Limb (tissue), 2 donors: Measurements from ENCODE around the gene ATOH8.
A peak's percentile ranks its signal among the peaks of the same experiment; 100 is the strongest.
"Not testable (repeated sequence)": the region's sequence is repeated elsewhere in the genome, so short reads cannot be mapped to it uniquely, and the experiment has no call there.

Experiments used
- DNase-seq, 2 donors: peaks; one replicate each; pipeline ENCODE4 v3.0.0-alpha.2; 2016; ENCODE audit errors: extremely low spot score in 2 of 2

Gene ATOH8

GRCh38 chr2:85753525-85754312 lies at the start of gene ATOH8:
ATOH8 (plus strand) TSS chr2:85753991; CDS start chr2:85754190, 199 bp downstream.
- peak in 1 of 2 donors; percentile 82 for DNase-seq

DNA sequence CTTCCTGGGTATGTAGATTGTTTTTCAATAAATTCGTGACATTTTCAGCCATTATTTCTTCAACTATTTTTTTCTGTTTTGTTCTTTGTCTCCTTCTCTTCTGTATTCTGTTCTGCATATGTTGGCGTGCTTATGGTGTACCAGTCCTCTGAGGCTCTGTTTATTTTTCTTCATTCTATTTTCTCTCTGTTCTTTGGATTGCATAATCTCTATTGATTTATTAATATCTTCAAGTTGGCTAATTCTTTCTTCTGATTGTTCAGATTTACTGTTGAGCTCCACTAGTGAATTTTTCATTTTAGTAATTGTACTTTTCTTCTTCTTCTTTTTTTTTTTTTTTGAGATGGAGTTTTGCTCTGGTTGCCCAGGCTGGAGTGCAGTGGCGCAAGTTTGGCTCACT lies 49.8 kb upstream of the ATOH8 start:
- DNase-seq: no peak

GRCh38 chr2:85704800-85705679 lies 48.8 kb upstream of the ATOH8 start:
- no peak for DNase-seq

DNA sequence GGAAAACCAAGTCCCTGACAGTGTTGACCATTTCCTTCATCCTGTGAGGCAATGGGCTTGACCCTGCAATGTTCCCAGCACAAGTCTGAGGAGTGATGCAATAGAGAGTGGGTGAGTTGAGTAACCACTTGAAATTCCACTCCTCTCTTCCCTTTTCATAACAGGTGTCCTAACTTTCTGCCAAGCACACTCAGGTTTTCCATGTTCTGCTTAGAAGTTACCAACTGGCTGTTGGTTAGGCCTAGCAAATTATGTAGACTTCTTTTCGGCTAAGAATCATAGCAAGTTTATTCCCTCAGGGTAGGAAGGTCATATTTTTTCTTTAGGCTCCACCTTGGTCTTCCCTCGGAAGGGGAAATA lies 48.1 kb upstream of the ATOH8 start:
- no peak for DNase-seq

GRCh38 chr2:85706063-85706462 lies 47.7 kb upstream of the ATOH8 start:
- DNase-seq: no peak

- DNase-seq: no peak
Observed at GRCh38 chr2:85706599-85707296, 47.0 kb upstream of the ATOH8 start.

- peak in 1 of 2 donors; percentile 74 for DNase-seq
Observed at GRCh38 chr2:85707304-85707703, 46.5 kb upstream of the ATOH8 start.

DNA sequence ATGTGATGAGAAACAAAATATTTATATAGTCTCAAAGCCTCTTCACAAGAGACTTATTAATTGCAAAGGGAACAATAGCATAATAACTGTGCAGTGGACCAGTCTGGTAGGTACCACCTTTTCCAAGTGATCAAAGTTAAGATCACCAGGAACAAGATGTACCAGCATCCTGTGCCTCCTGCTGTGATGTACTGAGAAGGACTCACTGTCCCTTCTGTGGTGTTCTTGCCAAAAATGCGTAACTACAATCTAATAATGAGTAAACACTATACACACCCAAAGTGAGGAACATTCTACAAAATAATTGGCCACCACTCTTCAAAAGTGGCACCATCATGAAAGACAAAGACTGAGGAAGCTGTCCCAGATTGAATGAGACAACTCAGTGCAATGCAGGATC lies 45.1 kb upstream of the ATOH8 start:
- no peak for DNase-seq

DNA sequence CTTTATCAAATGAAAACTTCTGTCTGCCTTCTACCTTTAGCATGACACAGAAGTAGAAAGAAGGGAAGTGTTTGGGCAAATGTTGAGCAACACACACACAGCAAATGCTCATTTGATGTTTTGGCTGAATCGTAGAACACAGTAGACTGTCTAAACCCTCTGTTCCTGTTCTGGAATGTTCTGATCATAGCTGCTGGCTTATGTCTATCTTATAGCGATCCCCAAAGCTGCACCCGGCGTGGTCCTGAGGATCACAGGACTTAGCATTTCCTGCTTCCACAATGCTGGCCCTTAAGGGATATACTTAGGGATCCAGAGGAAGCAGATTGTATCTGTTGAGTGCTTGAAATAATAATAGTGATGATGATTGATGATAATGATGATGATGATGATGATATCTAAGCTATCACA lies 44.4 kb upstream of the ATOH8 start:
- DNase-seq: no peak

GRCh38 chr2:85710687-85711577 lies 42.9 kb upstream of the ATOH8 start:
- no peak for DNase-seq

DNA sequence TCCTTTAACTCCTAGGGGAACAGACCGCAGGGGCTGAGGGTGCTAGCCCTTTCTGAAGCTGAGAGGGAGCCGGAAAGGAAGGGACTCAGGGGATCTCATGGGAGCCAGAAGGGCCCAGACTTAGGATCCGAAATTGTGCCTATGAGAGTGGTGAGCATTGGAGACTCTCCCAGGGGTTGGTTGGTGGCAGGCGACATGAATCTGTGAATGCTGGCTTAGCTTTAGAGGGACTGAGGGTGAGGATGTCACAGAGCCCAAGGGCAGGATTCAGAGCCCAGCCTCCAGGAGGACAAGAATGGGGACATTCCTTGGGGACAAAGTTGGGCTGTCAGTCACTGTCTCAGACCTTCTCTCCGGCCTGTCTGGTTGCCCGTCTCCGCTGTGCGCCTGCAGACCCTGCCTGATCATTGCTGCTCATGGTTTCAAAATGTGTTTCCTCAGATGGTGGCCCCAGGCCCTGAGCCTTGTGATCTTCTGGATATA lies 42.2 kb upstream of the ATOH8 start:
- no peak for DNase-seq

DNA sequence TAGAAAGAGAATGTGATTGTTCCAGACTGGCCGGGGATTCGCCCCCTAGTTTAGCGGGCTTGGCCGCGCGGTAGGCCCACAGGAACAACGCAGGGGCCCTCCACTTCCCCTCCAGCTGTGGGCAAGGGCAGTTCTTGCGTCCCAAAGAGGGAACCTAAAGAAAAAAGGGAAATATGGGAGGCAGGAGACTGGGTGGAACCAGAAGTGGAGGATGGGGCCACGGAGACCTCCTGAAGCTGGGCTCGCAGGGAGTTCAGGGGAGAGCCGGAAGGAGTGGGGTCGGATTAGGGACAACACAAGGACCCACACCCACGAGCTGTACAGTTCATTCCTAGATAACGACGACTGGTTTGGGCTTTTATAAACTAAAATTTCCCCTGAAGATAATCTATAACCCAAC lies 41.5 kb upstream of the ATOH8 start:
- DNase-seq: no peak

GRCh38 chr2:85712849-85713612 lies 40.8 kb upstream of the ATOH8 start:
- DNase-seq: no peak

DNA sequence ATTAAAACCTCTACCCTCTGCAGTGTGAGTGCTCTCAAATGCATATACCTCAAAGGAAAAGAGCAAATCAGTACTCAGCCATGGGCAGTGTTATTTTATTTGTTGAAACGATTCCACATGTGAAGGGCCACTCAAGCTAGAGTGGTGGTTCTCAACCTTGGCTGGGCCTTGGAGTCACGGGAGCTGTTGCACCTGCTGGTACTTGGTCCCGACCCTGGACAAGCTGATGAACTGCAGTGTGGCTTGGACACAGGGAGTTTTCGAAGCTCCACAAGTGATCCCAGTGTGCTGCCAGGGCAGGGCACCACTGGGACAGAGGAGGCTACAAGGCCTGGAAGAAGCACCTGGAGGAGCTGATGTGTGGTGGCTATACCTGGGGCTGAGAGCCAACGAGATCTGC lies 40.0 kb upstream of the ATOH8 start:
- DNase-seq: no peak

- not testable (repeated sequence) for DNase-seq
Observed at GRCh38 chr2:85714421-85714820, 39.4 kb upstream of the ATOH8 start.

- no peak for DNase-seq
Observed at GRCh38 chr2:85714841-85715240, 39.0 kb upstream of the ATOH8 start.

DNA sequence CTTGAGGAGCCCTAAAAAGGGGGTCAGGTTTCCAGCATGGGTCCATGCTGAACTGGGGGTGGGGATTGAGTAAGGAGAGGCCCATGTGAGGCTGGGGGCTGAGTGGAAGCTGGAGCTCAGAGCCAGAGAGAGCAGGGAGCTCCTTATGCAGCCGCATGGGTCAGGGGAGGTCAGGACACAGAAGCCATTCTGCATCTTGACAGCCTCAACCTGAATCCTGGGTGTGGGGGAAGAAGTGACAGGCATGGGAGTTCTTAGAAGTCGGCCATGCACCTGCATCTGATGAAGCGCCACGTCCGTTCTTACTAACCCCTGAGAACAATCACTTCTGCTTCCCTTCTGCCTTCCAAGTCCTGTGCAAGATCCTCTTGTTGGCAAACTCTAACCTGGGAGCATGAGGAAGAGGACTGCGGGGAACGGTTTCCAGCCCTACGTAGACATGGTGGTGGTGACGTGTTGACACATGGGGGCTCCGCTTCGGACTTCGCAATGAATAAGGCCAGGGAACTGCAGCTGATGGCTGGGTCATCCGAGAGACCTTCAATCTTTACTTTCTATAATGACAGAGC lies 37.4 kb upstream of the ATOH8 start:
- no peak for DNase-seq

GRCh38 chr2:85717308-85718008 lies 36.3 kb upstream of the ATOH8 start:
- no peak for DNase-seq

- no peak for DNase-seq
Observed at GRCh38 chr2:85718009-85718391, 35.8 kb upstream of the ATOH8 start.
